Astrocyte (in vitro differentiated cells and primary cell): ENCODE data around the gene DIDO1. TPM values are rescaled to one million over a fixed set of nuclear protein-coding genes. Genes with fewer than 3 reads are reported as not detected.

ENCODE experiments used
- DNase-seq: peaks from one replicate; pipeline ENCODE4 v3.0.0-alpha.2; 2010; ENCODE audit warnings: low read depth
- FAIRE-seq: peaks from 2 replicates; lab custom pipeline; 2011; peaks lifted over from hg19 to GRCh38; lab: Jason Lieb, UNC
- H2AFZ ChIP-seq: 2 replicates; pipeline ENCODE4 v1.6.0; 2012; ENCODE audit warnings: low read depth, low read length, inconsistent platforms
- H3K27ac ChIP-seq: 2 replicates; pipeline ENCODE4 v1.5.1; 2011; ENCODE audit warnings: low read depth, low read length, inconsistent platforms
- H3K27me3 ChIP-seq: 2 replicates; pipeline ENCODE4 v1.6.0; 2011; ENCODE audit warnings: low read length, inconsistent platforms; ENCODE audit not compliant: insufficient read depth
- H3K36me3 ChIP-seq: 2 replicates; pipeline ENCODE4 v1.5.1; 2011; ENCODE audit warnings: low read length, inconsistent platforms; ENCODE audit not compliant: insufficient read depth
- H3K4me1 ChIP-seq: 2 replicates; pipeline ENCODE4 v1.5.1; 2011; ENCODE audit warnings: low read length, inconsistent platforms; ENCODE audit not compliant: insufficient read depth
- H3K4me2 ChIP-seq: 2 replicates; pipeline ENCODE4 v1.6.0; 2012; ENCODE audit warnings: low read length, inconsistent platforms
- H3K4me3 ChIP-seq: 2 replicates; pipeline ENCODE4 v1.5.1; 2011; ENCODE audit warnings: low read depth, mild to moderate bottlenecking, low read length, inconsistent platforms; ENCODE audit not compliant: insufficient read depth
- H3K79me2 ChIP-seq: 2 replicates; pipeline ENCODE4 v1.6.0; 2012; ENCODE audit warnings: mild to moderate bottlenecking, low read length, inconsistent platforms; ENCODE audit not compliant: insufficient read depth
- H3K9ac ChIP-seq: 2 replicates; pipeline ENCODE4 v1.6.0; 2012; ENCODE audit warnings: mild to moderate bottlenecking, low read length, inconsistent platforms
- H3K9me3 ChIP-seq: 2 replicates; pipeline ENCODE4 v1.5.1; 2012; ENCODE audit warnings: low read depth, mild to moderate bottlenecking, low read length, inconsistent platforms; ENCODE audit not compliant: insufficient read depth
- H4K20me1 ChIP-seq: 2 replicates; pipeline ENCODE4 v1.6.0; 2012; ENCODE audit warnings: low read length, inconsistent platforms; ENCODE audit not compliant: insufficient read depth
- H3K27ac Mint-ChIP-seq: one replicate; pipeline ENCODE4 v1.8.0; 2021; ENCODE audit warnings: mild to moderate bottlenecking, mixed read lengths; ENCODE audit not compliant: unreplicated experiment
- H3K27me3 Mint-ChIP-seq: one replicate; pipeline ENCODE4 v1.8.0; 2021; ENCODE audit warnings: low read depth, mixed read lengths; ENCODE audit not compliant: unreplicated experiment
- H3K36me3 Mint-ChIP-seq: one replicate; pipeline ENCODE4 v1.8.0; 2021; ENCODE audit warnings: low read depth, mixed read lengths; ENCODE audit not compliant: unreplicated experiment
- H3K4me1 Mint-ChIP-seq: one replicate; pipeline ENCODE4 v1.8.0; 2021; ENCODE audit warnings: low read depth, mixed read lengths; ENCODE audit not compliant: unreplicated experiment
- H3K4me3 Mint-ChIP-seq: one replicate; pipeline ENCODE4 v1.8.0; 2021; ENCODE audit warnings: mild to moderate bottlenecking, moderate library complexity, mixed read lengths; ENCODE audit not compliant: unreplicated experiment
- H3K9me3 Mint-ChIP-seq: one replicate; pipeline ENCODE4 v1.8.0; 2021; ENCODE audit warnings: mild to moderate bottlenecking, mixed read lengths; ENCODE audit not compliant: unreplicated experiment
- CTCF ChIP-seq: IDR thresholded peaks from 2 replicates; pipeline ENCODE4 v1.5.1; 2011; ENCODE audit warnings: low read depth, mild to moderate bottlenecking, inconsistent platforms, low read length, moderate library complexity; ENCODE audit not compliant: insufficient read depth
- EZH2 ChIP-seq: IDR thresholded peaks from 2 replicates; pipeline ENCODE4 v1.6.1; 2012; ENCODE audit warnings: mild to moderate bottlenecking, low read length, inconsistent platforms; ENCODE audit not compliant: insufficient read depth
- total RNA-seq: library from RNA; stranded (reverse); gene quantifications from 2 replicates; pipeline ENCODE4 v1.2.1, GENCODE V29; 2021

Gene DIDO1
- total RNA-seq, 1 donor from 2014 or later = 39.0 TPM

GRCh38 chr20:62881662-62882395 is 44.5 kb downstream of the DIDO1 start:
- FAIRE-seq = no peak
- no peak for DNase-seq

GRCh38 chr20:62880935-62881661 is 45.2 kb downstream of the DIDO1 start:
- Histone ChIP-seq H3K4me3 (no peak overlapping the region), H3K4me1 (peaks cover under 1% of the 10 kb centered on the region), H3K27ac (no peak overlapping the region), H2AFZ (no peak overlapping the region), H3K4me2 (no peak overlapping the region), H3K9me3 (no peaks in the 10 kb centered on the region), H3K79me2 (no peaks in the 10 kb centered on the region), H4K20me1 (peaks cover 12% of the 10 kb centered on the region), H3K9ac (no peak overlapping the region), H3K36me3 (no peaks in the 10 kb centered on the region), H3K27me3 (no peaks in the 10 kb centered on the region)
- DNase-seq (no peak), FAIRE-seq (no peak)
- TF ChIP-seq CTCF = no peak
- TF ChIP-seq EZH2 = no peak
- Mint-ChIP-seq H3K9me3 (no peaks in the 10 kb centered on the region), H3K4me3 (no peak overlapping the region), H3K36me3 (peaks cover 8% of the 10 kb centered on the region), H3K27ac (no peak overlapping the region), H3K27me3 (no peaks in the 10 kb centered on the region), H3K4me1 (peaks cover under 1% of the 10 kb centered on the region)

More at GRCh38 chr20:62881662-62882395, 44.5 kb downstream of the DIDO1 start:
- H2AFZ ChIP-seq = no peak overlapping the region
- H3K27ac ChIP-seq = no peak overlapping the region
- no peak overlapping the region for H3K4me3 ChIP-seq
- TF ChIP-seq CTCF (no peak), EZH2 (no peak)
- Mint-ChIP-seq H3K27me3 (no peaks in the 10 kb centered on the region), H3K9me3 (no peaks in the 10 kb centered on the region), H3K4me1 (peaks cover 4% of the 10 kb centered on the region), H3K36me3 (peaks cover 8% of the 10 kb centered on the region), H3K4me3 (no peak overlapping the region), H3K27ac (no peak overlapping the region)
- no peak overlapping the region for H3K9ac ChIP-seq
- peaks cover 20% of the 10 kb centered on the region for H4K20me1 ChIP-seq
- no peaks in the 10 kb centered on the region for H3K79me2 ChIP-seq
- H3K4me2 ChIP-seq = no peak overlapping the region
- no peaks in the 10 kb centered on the region for H3K9me3 ChIP-seq
- peaks cover 2% of the 10 kb centered on the region for H3K4me1 ChIP-seq
- no peaks in the 10 kb centered on the region for H3K27me3 ChIP-seq
- H3K36me3 ChIP-seq = peaks cover 3% of the 10 kb centered on the region
